Measurements from ENCODE around the gene WIF1. TPM values are rescaled to one million over a fixed set of nuclear protein-coding genes. Genes with fewer than 3 reads are reported as not detected.

The WIF1 gene
- total RNA-seq, 4 donors from 2014 or later, result 0.95 to 3.5 (median 1.3) TPM; not detected in 1

- DNase-seq (ENCODE audit: low spot score), result no peak
- ATAC-seq (ENCODE audit: low FRiP score), result no peak
- no peak for TF ChIP-seq CTCF (IDR thresholded peaks at IDR 0.05)
Observed at GRCh38 chr12:65055859-65056258, 65.2 kb downstream of the WIF1 start.

GRCh38 chr12:65051218-65051617 is 69.9 kb downstream of the WIF1 start:
- DNase-seq (ENCODE audit: low spot score) (no peak), ATAC-seq (ENCODE audit: low FRiP score) (no peak)
- no peak for TF ChIP-seq CTCF (IDR thresholded peaks at IDR 0.05)

GRCh38 chr12:65045269-65045668 is 75.8 kb downstream of the WIF1 start:
- ATAC-seq (ENCODE audit: low FRiP score), result no peak

GRCh38 chr12:65039301-65039700 is 81.8 kb downstream of the WIF1 start:
- TF ChIP-seq CTCF (IDR thresholded peaks at IDR 0.05), result no peak
- ATAC-seq (ENCODE audit: low FRiP score) (no peak), DNase-seq (ENCODE audit: low spot score) (no peak)

More at GRCh38 chr12:65045269-65045668, 75.8 kb downstream of the WIF1 start:
- no peak for TF ChIP-seq CTCF (IDR thresholded peaks at IDR 0.05)
- DNase-seq (ENCODE audit: low spot score), result no peak

GRCh38 chr12:65025136-65025535 is 96.0 kb downstream of the WIF1 start:
- ATAC-seq (ENCODE audit: low FRiP score) (no peak), DNase-seq (ENCODE audit: low spot score) (no peak)
- TF ChIP-seq CTCF (IDR thresholded peaks at IDR 0.05), result no peak

GRCh38 chr12:65023485-65023884 is 97.6 kb downstream of the WIF1 start:
- DNase-seq (ENCODE audit: low spot score) (no peak), ATAC-seq (ENCODE audit: low FRiP score) (no peak)
- no peak for TF ChIP-seq CTCF (IDR thresholded peaks at IDR 0.05)

GRCh38 chr12:65022960-65023359 is 98.1 kb downstream of the WIF1 start:
- DNase-seq (ENCODE audit: low spot score) (no peak), ATAC-seq (ENCODE audit: low FRiP score) (no peak)
- no peak for TF ChIP-seq CTCF (IDR thresholded peaks at IDR 0.05)
